Adrenal gland (tissue), 19 donors: Measurements from ENCODE around the gene PRPF38B. TPM values are rescaled to one million over a fixed set of nuclear protein-coding genes. Genes with fewer than 3 reads are reported as not detected.

Source experiments
- DNase-seq, 7 donors: peaks; one replicate each; pipeline ENCODE4 v3.0.0-alpha.2; 2019 to 2020
- H3K27ac ChIP-seq, 5 donors: fragments of 200-600 bp; sonication (generic) in 4 of 5; 1 replicate in 3 of 5; 2 replicates in 2 of 5; pipeline versions ENCODE4 v1.5.1 to v1.8.0; 2016 to 2020; ENCODE audit warnings: mild to moderate bottlenecking in 1 of 5
- H3K27me3 ChIP-seq: fragments of 200-600 bp; 2 replicates; pipeline ENCODE4 v1.8.0; 2021
- H3K36me3 ChIP-seq, 2 donors: fragments of 200-600 bp; replicated peaks in 1 of 2; 1 replicate in 1 of 2; 2 replicates in 1 of 2; pipeline versions ENCODE4 v1.5.1 to v1.8.0; 2018 to 2022
- H3K4me1 ChIP-seq, 2 donors: fragments of 200-600 bp; replicated peaks in 1 of 2; 1 replicate in 1 of 2; 2 replicates in 1 of 2; pipeline versions ENCODE4 v1.5.1 to v1.8.0; 2018 to 2021
- H3K4me3 ChIP-seq, 4 donors: fragments of 200-600 bp; sonication (generic) in 3 of 4; one replicate each; pipeline ENCODE4 v1.5.1; 2016 to 2018
- H3K9me3 ChIP-seq, 3 donors: fragments of 200-600 bp; sonication (generic) in 1 of 3; replicated peaks in 1 of 3; 1 replicate in 2 of 3; 2 replicates in 1 of 3; pipeline versions ENCODE4 v1.5.1 to v1.8.0; 2016 to 2021
- POLR2A ChIP-seq, 2 donors: fragments of 450-650 bp; IDR thresholded peaks; one replicate each; pipeline ENCODE4 v1.6.1; 2017; ENCODE audit warnings: antibody characterized with exemption in 2 of 2, mild to moderate bottlenecking in 2 of 2, moderate library complexity in 1 of 2
- WGBS, 4 donors: extraction: QIAGEN DNeasy Blood & Tissue Kit in 2 of 4; methylation state at CpG; one replicate each; pipeline versions ENCODE4 v1.1.5 to v1.1.7; 2013 to 2017; 5-methylcytosine and 5-hydroxymethylcytosine counted together
- intact Hi-C, 2 donors: fragments of 100-400 bp; cut with DNase I; formaldehyde crosslinking; loops; one replicate each; pipeline versions ENCODE4 v1.14.1 to v1.15.0; 2022 to 2023
- long read RNA-seq, 10 donors: library from polyadenylated mRNA in 3 of 10; unstranded in 2 of 10; stranded (forward) in 1 of 10; transcript quantifications; one replicate each; pipeline ENCODE4 v2.0.0 and lab custom pipeline, GENCODE V29; 2021 to 2026
- polyA plus RNA-seq, 3 donors: library from polyadenylated mRNA; stranded (reverse); fragments of 200-250 nt in 2 of 3; fragments of 350-450 nt in 1 of 3; fragmentation: Illumina TruSeq in 1 of 3; extraction: RNeasy Lipid Tissue Mini Kit (QIAGEN cat#74804) in 1 of 3; gene quantifications; one replicate each; pipeline ENCODE4 v1.2.3, GENCODE V29; 2013 to 2014
- total RNA-seq, 9 donors: library from RNA; depleted of rRNA in 4 of 9; stranded (reverse); fragments of >200 nt in 4 of 9; fragments of 120-200 nt in 1 of 9; fragmentation: NEBNext Ultra II Directional in 1 of 9; extraction: Animal tissue kit (Norgen Biotek cat#: 25700) in 1 of 9; gene quantifications; one replicate each; pipeline versions ENCODE4 v1.1.0 to v1.2.4, GENCODE V29; 2013 to 2023
- TF ChIP-seq, protein P1 (sequence below), 6 experiments: fragments of 450-650 bp in 4 of 6; fragments of 200-600 bp in 2 of 6; sonication (generic) in 1 of 6; IDR thresholded peaks; 1 replicate in 5 of 6; 2 replicates in 1 of 6; pipeline versions ENCODE4 v1.5.1 to v1.8.0; 2016 to 2021; ENCODE audit warnings: antibody characterized with exemption in 6 of 6, mild to moderate bottlenecking in 2 of 6, moderate library complexity in 1 of 6
- donor health status: healthy with polysubstance abuse.
- donor health status: Bipolar disorder and iron deficiency.
- donor health status: DM: yes; HTN: yes; CAD: no.
- donor health status: DM: no; HTN: no; CAD: no.
- donor health status: DM: no; HTN: no; CAD: no.
- donor health status: DM: yes; HTN: yes; CAD: no.

PRPF38B gene, protein sequence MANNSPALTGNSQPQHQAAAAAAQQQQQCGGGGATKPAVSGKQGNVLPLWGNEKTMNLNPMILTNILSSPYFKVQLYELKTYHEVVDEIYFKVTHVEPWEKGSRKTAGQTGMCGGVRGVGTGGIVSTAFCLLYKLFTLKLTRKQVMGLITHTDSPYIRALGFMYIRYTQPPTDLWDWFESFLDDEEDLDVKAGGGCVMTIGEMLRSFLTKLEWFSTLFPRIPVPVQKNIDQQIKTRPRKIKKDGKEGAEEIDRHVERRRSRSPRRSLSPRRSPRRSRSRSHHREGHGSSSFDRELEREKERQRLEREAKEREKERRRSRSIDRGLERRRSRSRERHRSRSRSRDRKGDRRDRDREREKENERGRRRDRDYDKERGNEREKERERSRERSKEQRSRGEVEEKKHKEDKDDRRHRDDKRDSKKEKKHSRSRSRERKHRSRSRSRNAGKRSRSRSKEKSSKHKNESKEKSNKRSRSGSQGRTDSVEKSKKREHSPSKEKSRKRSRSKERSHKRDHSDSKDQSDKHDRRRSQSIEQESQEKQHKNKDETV
- 10 to 100 TPM; 11.3 to 33.2 (median 23.0) TPM for total RNA-seq
- polyA plus RNA-seq = 10 to 100 TPM; 34.3 to 63.2 (median 39.5) TPM
- long read RNA-seq, donor 1, transcript PRPF38B-203 (6 exons, 3,693 nt) = major isoform, 14 of 16 reads
- long read RNA-seq, donor 1, partial matches to known transcripts = 0 of 16 reads
- long read RNA-seq, donor 1, other reads (novel, unspliced or antisense) = 0 of 16 reads
- long read RNA-seq, donor 2, transcript PRPF38B-205 (2 exons, 1,352 nt) = minor isoform, 6 of 14 reads
- long read RNA-seq, donor 2, transcript PRPF38B-203 (6 exons, 3,693 nt) = major isoform, 7 of 14 reads
- long read RNA-seq, donor 2, partial matches to known transcripts = 0 of 14 reads
- long read RNA-seq, donor 2, other reads (novel, unspliced or antisense) = 0 of 14 reads
- long read RNA-seq, donor 3, transcript PRPF38B-205 (2 exons, 1,352 nt) = major isoform, 5 of 9 reads
- long read RNA-seq, donor 3, partial matches to known transcripts = 0 of 9 reads
- long read RNA-seq, donor 3, other reads (novel, unspliced or antisense) = 0 of 9 reads
- long read RNA-seq, donor 4, transcript PRPF38B-203 (6 exons, 3,693 nt) = major isoform, 12 of 18 reads
- long read RNA-seq, donor 4, partial matches to known transcripts = 3 of 18 reads
- long read RNA-seq, donor 4, other reads (novel, unspliced or antisense) = 2 of 18 reads
- long read RNA-seq, donor 5, transcript PRPF38B-203 (6 exons, 3,693 nt) = major isoform, 25 of 41 reads
- long read RNA-seq, donor 5, partial matches to known transcripts = 3 of 41 reads
- long read RNA-seq, donor 5, other reads (novel, unspliced or antisense) = 13 of 41 reads
- long read RNA-seq, donor 6, transcript PRPF38B-203 (6 exons, 3,693 nt) = major isoform, 13 of 23 reads
- long read RNA-seq, donor 6, partial matches to known transcripts = 4 of 23 reads
- long read RNA-seq, donor 6, other reads (novel, unspliced or antisense) = 4 of 23 reads
- long read RNA-seq, donor 7, partial matches to known transcripts = 0 of 7 reads
- long read RNA-seq, donor 7, other reads (novel, unspliced or antisense) = 0 of 7 reads
- long read RNA-seq, donor 8, transcript PRPF38B-205 (2 exons, 1,352 nt) = minor isoform, 6 of 18 reads
- long read RNA-seq, donor 8, transcript PRPF38B-203 (6 exons, 3,693 nt) = major isoform, 12 of 18 reads
- long read RNA-seq, donor 8, partial matches to known transcripts = 0 of 18 reads
- long read RNA-seq, donor 8, other reads (novel, unspliced or antisense) = 0 of 18 reads
- long read RNA-seq, donor 9, transcript PRPF38B-203 (6 exons, 3,693 nt) = minor isoform, 6 of 15 reads
- long read RNA-seq, donor 9, transcript PRPF38B-205 (2 exons, 1,352 nt) = major isoform, 9 of 15 reads
- long read RNA-seq, donor 9, partial matches to known transcripts = 0 of 15 reads
- long read RNA-seq, donor 9, other reads (novel, unspliced or antisense) = 0 of 15 reads
- long read RNA-seq, donor 10, transcript PRPF38B-203 (6 exons, 3,693 nt) = major isoform, 5 of 7 reads
- long read RNA-seq, donor 10, partial matches to known transcripts = 0 of 7 reads
- long read RNA-seq, donor 10, other reads (novel, unspliced or antisense) = 0 of 7 reads

DNA sequence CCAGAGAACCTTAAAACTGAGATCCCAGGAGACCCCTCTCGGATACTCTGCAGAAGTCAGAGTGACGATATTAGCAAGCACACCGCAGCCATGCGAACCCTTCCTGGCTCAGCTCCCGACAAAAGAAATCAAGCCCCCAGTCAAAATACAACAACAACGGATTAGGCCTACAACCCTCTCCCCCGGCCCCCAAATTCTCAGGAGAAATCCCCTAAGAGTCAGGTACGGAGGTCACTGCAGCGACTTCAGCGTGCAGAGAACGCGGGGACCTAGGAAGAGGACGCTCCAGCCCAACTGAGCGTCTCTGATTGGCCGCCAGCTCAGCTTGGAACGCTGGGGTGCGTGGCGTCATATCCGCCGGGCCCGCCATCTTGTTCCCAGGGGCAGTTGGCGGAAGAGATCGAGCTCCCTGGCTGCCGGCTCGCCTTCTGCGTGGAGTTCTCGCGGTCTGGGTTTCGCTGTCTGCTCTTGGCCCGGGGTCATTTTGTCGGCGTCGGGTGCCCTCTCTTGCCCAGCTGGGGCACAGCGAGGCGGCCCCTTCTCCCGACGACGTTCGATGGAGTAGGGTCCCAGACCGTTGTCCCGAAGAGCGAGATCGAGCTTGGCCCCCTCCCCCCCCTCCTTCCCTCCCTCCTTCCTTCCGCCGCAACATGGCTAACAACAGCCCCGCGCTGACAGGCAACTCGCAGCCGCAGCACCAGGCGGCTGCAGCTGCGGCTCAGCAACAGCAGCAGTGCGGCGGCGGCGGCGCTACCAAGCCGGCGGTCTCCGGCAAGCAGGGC is at the start of gene PRPF38B:
PRPF38B (plus strand) TSS at position 369 of the 782 bp plus-strand sequence; CDS start at position 651, 282 bp downstream.
- intact Hi-C loops = loop anchor here in 1 of 2 donors (5.0 kb wide), 1 partner anchor 50 kb away; no protein-coding TSS in a partner anchor
- 0 to 2% (median 0%) methylated on average over 9 to 59 of the region's 59 CpGs for WGBS, 4 donors
- peaks cover 0 to 16% of the 10 kb centered on the region in 2 donors for H3K36me3 ChIP-seq
- H3K4me1 ChIP-seq = peaks cover 20 to 36% of the 10 kb centered on the region in 2 donors
- TF ChIP-seq, protein P1, sequence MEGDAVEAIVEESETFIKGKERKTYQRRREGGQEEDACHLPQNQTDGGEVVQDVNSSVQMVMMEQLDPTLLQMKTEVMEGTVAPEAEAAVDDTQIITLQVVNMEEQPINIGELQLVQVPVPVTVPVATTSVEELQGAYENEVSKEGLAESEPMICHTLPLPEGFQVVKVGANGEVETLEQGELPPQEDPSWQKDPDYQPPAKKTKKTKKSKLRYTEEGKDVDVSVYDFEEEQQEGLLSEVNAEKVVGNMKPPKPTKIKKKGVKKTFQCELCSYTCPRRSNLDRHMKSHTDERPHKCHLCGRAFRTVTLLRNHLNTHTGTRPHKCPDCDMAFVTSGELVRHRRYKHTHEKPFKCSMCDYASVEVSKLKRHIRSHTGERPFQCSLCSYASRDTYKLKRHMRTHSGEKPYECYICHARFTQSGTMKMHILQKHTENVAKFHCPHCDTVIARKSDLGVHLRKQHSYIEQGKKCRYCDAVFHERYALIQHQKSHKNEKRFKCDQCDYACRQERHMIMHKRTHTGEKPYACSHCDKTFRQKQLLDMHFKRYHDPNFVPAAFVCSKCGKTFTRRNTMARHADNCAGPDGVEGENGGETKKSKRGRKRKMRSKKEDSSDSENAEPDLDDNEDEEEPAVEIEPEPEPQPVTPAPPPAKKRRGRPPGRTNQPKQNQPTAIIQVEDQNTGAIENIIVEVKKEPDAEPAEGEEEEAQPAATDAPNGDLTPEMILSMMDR (IDR thresholded peaks at IDR 0.05) = no peak
- peak; percentile 74 to 88 for TF ChIP-seq POLR2A (IDR thresholded peaks at IDR 0.05)
- H3K27ac ChIP-seq = peak within 1 kb of the TSS; percentile 88 to 97 (median 95)
- no peaks in the 10 kb centered on the region for H3K27me3 ChIP-seq
- peak within 1 kb of the TSS; percentile 61 to 93 (median 70) for H3K4me3 ChIP-seq
- no peaks in the 10 kb centered on the region for H3K9me3 ChIP-seq
- DNase-seq = peak; percentile 92 to 98 (median 95)

DNA sequence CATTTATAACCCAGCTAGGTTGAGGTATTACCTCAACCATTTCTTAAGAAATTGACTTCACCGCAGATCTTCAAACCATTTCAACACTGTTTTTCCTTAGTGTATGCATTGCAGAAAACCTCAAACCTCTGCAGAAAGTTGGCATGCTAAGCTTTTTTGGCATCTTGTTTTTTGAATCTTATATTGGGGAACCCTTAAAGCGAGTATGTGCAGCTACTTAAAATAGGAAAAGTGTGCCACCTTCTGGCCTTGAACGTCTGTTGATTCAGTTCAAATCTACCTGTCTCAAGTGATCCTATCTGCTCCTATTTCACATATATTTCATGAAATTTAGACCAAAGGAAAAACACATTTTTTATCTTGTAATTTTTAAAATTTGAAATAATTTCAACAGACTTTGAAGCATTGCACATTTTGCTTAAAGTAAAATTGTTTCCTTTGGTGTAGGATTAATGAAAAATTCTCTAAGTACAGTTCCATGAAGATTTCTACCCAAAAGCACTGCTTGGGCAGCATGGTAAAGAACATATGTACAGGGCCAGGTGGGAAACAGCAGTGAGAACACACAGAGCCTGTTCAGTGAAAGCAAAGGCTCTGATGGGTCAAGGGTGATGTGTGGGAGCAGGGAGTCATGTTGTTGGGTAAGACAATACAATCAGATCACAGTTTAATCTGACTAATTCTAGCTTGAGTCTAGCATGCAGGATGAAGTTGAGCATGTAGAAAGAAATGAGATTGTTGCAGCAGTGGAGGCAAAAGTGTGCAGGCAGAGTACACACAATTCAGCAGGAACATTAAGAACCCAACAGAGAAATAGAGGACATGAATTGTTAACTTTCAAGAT is 48.4 kb upstream of the PRPF38B start:
- intact Hi-C loops = no loop called here
- no peaks in the 10 kb centered on the region for H3K36me3 ChIP-seq

More for the DNA sequence above, 48.4 kb upstream of the PRPF38B start:
- peak in 6 of 7 donors; percentile 27 to 71 (median 42) for DNase-seq
- Histone ChIP-seq H3K4me3 (no peak overlapping the region), H3K9me3 (no peaks in the 10 kb centered on the region), H3K27ac (no peak overlapping the region), H3K4me1 (peaks cover 0 to 11% of the 10 kb centered on the region in 2 donors), H3K27me3 (no peaks in the 10 kb centered on the region)
- TF ChIP-seq POLR2A (IDR thresholded peaks at IDR 0.05) = no peak
- TF ChIP-seq, protein P1 (IDR thresholded peaks at IDR 0.05) = peak; percentile 7 to 71 (median 66)
- 24 to 33% (median 28%) methylated on average over 3 of the region's 3 CpGs for WGBS, 4 donors
